Hypothalamus (tissue), 51 donors: ENCODE measurements around the gene ALLC.

ENCODE experiments used
- DNase-seq, 51 donors: peaks; one replicate each; lab custom pipeline; 2025; lab: John Stamatoyannopoulos, UW

Gene ALLC

DNA sequence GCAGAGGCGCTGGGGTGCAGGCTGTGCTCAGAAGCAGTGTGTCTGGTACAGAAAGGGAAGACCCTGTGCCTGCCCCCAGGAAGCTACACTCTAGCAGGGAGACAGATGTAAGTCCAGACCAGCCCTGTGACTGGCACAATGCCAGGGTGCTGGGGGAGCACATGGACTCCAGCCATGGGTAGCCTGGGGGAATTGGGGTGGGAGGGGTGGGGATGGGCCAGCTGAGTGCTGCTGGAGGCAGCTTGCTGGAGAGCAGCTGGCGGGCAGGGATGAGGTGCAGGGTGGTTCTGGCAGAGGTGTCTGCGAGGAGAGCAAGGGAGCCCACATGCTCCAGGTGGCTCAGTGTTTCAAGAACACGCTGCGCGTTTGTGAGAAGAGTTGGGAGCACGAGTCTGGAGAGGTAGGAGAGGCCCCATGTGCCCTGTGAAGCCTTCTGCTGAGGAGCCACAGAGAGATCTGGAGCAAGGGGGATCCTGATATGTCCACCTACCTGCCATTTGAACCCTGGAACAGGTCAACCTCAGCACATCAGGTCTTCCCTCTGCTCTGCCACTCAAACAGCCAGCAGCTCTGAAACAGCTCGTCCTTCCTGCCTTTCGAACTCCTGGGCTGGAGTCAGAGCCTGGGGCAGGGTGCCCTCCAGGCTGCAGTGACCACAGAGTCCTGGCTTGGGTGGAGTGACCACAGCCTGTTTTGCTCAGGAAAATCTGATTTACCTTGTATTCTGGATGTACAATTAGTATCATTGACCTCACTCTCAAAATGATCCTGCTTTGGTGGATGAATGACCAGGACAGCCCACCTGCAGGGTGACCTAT lies 15.1 kb downstream of the ALLC start:
- no peak for DNase-seq

DNA sequence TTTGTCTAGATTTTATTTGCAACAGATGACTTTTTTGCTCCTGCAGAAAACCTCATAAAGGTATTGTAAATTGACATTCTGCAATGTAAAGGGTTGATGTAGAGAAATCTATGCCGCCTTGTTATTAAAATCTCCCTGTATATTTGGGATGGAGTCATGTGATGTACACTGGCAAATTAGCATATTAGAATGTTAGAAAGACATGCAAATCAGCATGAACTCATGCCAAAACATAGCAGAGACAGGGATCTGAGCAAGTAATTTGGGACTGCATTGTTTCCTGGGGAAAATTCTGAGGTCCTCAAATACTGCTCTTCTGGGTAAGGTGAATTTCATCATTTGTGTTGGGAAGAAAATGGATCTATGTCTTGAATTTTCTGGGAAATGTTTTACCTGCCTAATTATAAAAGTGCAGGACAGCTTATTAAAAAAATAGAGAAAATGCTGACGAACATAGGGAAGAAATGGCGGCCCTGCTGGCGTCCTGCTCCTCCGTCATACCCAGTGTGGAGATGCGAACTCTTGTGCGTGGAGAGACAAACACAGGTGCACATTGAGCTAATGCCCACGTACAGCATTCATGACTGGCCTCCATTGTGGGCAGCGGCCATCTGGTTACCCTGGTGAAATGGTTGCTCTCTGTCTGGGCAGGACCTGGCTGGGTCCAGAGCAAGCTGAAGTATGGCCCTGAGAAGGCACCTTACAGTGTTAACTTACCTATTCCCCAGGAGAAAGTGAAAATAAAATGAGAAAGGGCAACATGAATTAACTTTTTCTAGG lies 16.3 kb downstream of the ALLC start:
- DNase-seq = no peak

DNA sequence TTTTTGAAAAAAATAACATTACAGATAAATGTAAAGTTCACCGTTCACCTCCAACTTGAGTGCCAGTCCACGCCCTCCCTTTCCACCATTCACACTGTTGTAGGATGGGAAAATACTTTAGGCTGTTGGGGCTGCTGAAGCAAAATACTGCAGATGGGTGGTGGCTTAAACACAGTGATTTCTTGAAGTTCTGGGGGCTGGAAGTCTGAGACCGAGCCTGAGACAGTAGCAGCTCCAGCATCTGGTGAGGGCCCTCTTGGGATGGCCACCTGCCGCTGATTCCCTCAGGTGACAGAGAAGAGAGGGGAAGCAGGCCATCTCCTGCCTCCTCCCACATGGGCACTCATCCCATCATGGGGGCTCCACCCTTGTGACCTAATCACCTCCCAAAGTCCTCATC lies 17.7 kb downstream of the ALLC start:
- DNase-seq = no peak

- no peak for DNase-seq
These were observed 19.4 kb downstream of the ALLC start for GRCh38 chr2:3677436-3677835.

DNA sequence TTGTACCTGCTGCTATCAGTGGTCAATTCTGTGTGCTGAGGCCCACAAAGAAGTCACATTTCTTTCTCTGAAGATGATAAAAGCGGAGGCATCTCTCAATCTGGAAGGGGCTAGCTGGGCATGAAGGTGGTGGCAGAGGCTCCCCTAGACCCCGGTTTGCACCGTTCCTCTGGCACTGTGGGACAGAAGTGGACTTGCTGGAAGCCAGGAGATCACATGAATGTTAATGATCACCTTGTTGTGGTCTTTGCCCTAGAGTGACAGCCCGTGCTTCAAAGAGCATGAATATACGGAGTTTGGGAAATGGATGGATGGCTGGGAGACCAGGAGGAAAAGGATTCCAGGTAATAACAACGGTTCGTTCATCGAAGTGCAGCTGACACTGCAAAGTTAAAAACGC lies 20.2 kb downstream of the ALLC start:
- DNase-seq = no peak

GRCh38 chr2:3679180-3679579 lies 21.2 kb downstream of the ALLC start:
- no peak for DNase-seq

DNA sequence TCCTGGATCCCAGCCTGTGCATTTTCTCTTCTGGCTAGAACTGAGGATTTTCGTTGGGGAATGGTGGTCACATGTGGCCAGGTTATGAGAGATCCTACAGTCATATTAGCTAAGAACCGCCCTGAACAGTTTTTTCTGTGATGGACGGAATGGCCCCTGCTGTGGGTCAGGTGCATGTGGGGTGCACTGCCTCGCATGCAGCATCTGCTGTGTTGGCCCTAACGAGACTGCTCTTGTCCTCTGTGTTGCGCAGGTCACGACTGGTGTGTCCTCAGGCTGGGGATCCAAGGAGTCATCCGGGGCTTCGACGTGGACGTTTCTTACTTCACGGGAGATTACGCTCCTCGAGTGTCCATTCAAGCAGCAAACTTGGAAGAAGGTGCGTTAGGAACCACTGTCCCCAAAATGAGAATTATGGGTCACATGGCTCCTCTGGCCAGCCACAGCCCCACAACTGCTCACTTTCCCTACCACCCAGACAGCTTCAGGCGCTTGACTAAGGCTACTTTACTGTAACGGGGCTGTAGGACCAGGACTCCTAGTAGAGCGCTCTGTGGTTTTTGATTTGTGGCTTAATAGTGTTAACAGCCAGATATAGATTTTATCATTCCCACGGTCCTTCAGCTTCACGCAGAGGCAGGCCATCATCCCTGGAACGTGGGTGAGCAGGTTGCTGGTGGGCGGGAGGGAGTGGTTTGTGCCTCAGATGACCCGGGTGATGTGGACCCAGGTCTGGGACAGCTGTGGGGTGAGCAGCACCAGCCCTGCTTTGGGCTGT lies 21.8 kb downstream of the ALLC start:
- DNase-seq = no peak

- DNase-seq = no peak
These were observed 22.7 kb downstream of the ALLC start for GRCh38 chr2:3680548-3681345.

DNA sequence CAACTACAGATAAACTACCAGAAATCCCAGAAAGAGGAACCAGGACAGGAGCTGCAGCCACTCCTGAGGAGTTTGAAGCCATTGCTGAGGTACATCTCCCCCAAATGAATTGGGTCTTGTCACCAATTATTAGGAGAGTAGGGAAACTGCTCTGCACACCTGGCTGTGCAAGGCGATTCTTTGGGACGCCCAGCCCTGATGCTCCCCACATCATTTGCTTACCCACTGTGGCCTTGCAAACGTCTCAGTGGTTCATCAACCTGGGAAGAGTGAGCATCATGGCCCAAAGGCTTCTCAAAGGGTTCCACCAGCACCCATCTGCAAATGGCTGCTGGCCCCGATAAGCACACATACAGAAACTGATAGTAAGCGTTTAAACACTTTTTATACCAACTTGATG lies 23.6 kb downstream of the ALLC start:
- DNase-seq = no peak

DNA sequence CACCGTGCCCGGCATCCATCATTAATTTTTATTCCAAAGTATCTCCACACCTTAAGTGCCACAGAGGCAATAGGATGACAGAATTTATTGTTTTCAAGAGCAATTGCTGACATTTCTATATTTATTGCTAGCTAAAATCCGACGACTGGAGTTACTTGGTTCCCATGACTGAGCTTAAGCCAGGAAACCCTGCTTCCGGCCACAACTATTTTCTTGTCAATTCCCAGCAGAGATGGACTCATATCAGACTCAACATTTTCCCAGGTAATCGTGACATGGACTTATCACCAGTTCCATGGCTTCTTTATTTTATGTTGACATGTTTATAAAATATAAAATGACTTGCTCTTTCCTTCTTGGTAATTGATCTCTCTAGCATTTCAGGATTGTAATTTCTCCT lies 24.8 kb downstream of the ALLC start:
- no peak for DNase-seq

DNA sequence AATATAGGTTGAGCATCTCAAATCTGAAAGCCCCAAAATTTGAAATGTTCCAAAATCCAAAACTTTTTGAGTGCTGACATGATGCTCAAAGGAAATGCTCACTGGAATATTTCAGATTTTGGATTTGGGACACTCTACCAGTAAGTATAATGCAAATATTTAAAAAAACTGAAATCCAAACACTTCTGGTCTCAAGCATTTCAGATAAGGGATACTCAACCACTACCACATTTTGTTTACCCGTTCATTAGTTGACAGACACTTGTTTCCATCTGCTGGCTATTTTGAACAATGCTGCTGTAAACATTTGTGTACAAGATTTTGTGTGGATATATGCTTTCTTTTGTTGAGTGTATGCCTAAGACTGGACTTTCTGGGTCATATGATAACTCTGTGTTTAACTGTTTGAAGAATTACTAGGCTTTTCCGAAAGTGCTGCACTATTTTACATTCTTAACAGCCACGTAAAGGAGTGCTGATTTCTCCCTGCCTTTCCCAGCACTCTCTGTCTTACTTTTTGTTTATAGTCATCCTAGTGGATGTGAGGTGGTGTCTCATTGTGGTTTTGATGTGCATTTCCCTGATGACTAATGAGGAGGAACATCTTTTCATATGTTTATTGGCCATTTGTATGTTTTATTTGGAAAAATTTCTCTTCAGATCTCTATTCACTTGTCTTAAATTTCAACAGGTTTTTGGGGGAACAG lies 25.9 kb downstream of the ALLC start:
- DNase-seq = no peak

- DNase-seq = no peak
These were observed 32.2 kb downstream of the ALLC start for GRCh38 chr2:3689998-3690748.

DNA sequence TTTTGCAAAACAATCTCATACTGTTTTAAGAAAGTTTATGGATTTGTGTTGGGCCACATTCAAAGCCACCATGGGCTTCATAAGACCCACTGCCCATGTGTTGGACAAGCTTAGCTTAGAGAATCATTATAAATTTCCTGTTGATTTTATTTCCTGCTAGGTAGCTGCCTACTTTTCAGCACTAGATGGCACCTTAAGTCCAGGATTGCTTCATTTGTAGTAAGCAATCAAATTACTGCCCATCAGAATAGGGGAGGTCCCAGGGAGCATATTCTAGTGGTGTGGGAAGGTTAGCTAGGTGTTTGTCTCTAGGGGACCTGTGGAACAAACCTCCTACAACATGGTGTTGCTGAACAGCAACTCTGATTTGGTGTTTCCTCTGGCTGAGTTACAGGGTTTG lies 34.4 kb downstream of the ALLC start:
- no peak for DNase-seq

GRCh38 chr2:3696545-3696944 lies 38.5 kb downstream of the ALLC start:
- DNase-seq = no peak

DNA sequence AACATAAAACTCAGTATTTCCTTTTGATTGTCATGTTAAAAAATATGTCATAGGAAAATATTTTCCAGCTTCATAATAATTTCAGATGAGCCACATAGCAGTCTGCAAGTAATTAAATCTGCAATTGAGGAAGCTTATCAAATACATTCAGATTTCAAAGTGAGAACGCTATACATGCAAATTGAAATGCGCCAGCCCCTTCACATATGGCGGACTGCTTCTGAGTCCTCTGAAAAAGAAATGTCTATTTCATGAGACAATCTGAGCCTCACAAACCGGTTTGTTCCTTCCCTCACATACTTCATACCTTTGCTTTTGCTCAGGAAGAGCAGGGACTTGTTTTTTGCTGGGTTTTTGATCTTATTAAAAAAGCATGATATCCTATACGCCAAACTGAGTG lies 43.1 kb downstream of the ALLC start:
- no peak for DNase-seq

DNA sequence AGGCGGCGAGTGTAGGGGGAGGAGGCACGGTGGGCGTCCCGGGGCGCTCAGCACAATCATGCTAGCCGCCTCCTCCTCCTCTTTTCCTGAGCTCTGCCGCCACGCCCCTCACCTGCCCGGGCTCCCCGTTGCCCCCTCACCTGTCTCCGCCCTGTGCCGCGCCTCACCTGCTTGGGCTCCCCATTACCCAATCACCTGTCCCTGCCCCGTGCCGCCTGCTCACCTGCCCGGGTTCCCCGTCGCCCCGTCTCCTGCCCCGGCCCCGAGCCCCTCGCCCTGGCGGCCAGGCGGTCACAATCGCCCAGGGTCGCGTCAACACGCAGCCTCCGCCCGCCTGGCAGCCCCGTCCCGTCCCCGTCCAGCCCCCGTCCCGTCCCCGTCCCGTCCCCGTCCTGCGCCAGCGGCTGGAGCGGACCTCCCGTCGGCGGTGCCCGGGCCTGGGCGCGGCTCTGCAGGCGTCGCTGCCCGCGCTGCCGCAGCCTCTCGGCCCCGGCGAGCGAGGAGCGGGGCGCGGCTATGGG lies 45.3 kb downstream of the ALLC start, which contains the start of gene DCDC2C:
Gene DCDC2C, plus strand, starts transcription at position 340 of the 521 bp plus-strand sequence. Its CDS starts 177 bp downstream, at position 517.
- no peak for DNase-seq

- no peak for DNase-seq
These were observed 45.9 kb downstream of the ALLC start for GRCh38 chr2:3703757-3704355.

- no peak for DNase-seq
These were observed 46.7 kb downstream of the ALLC start for GRCh38 chr2:3704692-3705091.
